ACHN (cell line): Measurements from ENCODE around the gene SBK1.
A peak's percentile ranks its signal among the peaks of the same experiment; 100 is the strongest.

ENCODE experiments used
- DNase-seq: peaks from one replicate; pipeline ENCODE4 v3.0.0-alpha.2; 2015
- in situ Hi-C: cut with HindIII; loops from 2 replicates; pipeline ENCODE4 v1.10.0; 2017; ENCODE audit warnings: low sequenced_read_pairs, low pct_ligation_motif_present, low pct_unique_long_range_greater_than_20kb

SBK1 gene

GRCh38 chr16:28301154-28301553, 8.8 kb downstream of the SBK1 start:
- in situ Hi-C loops, result no loop called here
- no peak for DNase-seq

GRCh38 chr16:28301620-28302019, 9.3 kb downstream of the SBK1 start:
- in situ Hi-C loops, result no loop called here

GRCh38 chr16:28303132-28303531, 10.8 kb downstream of the SBK1 start:
- in situ Hi-C loops, result no loop called here
- DNase-seq, result no peak

More at GRCh38 chr16:28301620-28302019, 9.3 kb downstream of the SBK1 start:
- no peak for DNase-seq

- peak; percentile 70 for DNase-seq
- in situ Hi-C loops, result no loop called here
Measured at GRCh38 chr16:28304214-28304613, 11.9 kb downstream of the SBK1 start.

GRCh38 chr16:28307936-28308335, 15.6 kb downstream of the SBK1 start:
- no peak for DNase-seq
- in situ Hi-C loops, result no loop called here

GRCh38 chr16:28308794-28309584, 16.7 kb downstream of the SBK1 start:
- no peak for DNase-seq
- in situ Hi-C loops, result no loop called here

- no peak for DNase-seq
- in situ Hi-C loops, result no loop called here
Measured at GRCh38 chr16:28309811-28310311, 17.5 kb downstream of the SBK1 start.

GRCh38 chr16:28310796-28311195, 18.5 kb downstream of the SBK1 start:
- no peak for DNase-seq
- in situ Hi-C loops, result no loop called here

GRCh38 chr16:28311413-28311812, 19.1 kb downstream of the SBK1 start:
- DNase-seq, result no peak
- in situ Hi-C loops, result no loop called here

GRCh38 chr16:28311913-28312312, 19.6 kb downstream of the SBK1 start:
- no peak for DNase-seq
- in situ Hi-C loops, result no loop called here

GRCh38 chr16:28312327-28312726, 20.0 kb downstream of the SBK1 start:
- in situ Hi-C loops, result no loop called here
- DNase-seq, result no peak

GRCh38 chr16:28313587-28313986, 21.3 kb downstream of the SBK1 start:
- no peak for DNase-seq
- in situ Hi-C loops, result no loop called here

- in situ Hi-C loops, result no loop called here
- DNase-seq, result no peak
Measured at GRCh38 chr16:28316054-28316453, 23.7 kb downstream of the SBK1 start.

- DNase-seq, result peak; percentile 62
- in situ Hi-C loops, result no loop called here
Measured at GRCh38 chr16:28317040-28317880, 24.9 kb downstream of the SBK1 start.

GRCh38 chr16:28318042-28318744, 25.9 kb downstream of the SBK1 start:
- no peak for DNase-seq
- in situ Hi-C loops, result no loop called here

- in situ Hi-C loops, result no loop called here
- DNase-seq, result no peak
Measured at GRCh38 chr16:28319476-28320022, 27.2 kb downstream of the SBK1 start.

- DNase-seq, result no peak
- in situ Hi-C loops, result no loop called here
Measured at GRCh38 chr16:28320023-28320561, 27.8 kb downstream of the SBK1 start.

- in situ Hi-C loops, result no loop called here
- no peak for DNase-seq
Measured at GRCh38 chr16:28320741-28321140, 28.4 kb downstream of the SBK1 start.
